Dedifferentiated amniotic fluid mesenchymal stem cell (primary cell): ENCODE measurements around the gene LRRC63.
"Not testable (repeated sequence)": the region's sequence is repeated elsewhere in the genome, so short reads cannot be mapped to it uniquely, and the experiment has no call there.

Experiments
- DNase-seq: peaks from one replicate; pipeline ENCODE4 v3.0.0-alpha.2; 2016; ENCODE audit errors: extremely low spot score

Gene LRRC63

GRCh38 chr13:46211483-46212351 is at the start of gene LRRC63:
LRRC63 (plus strand) TSS chr13:46211928; CDS start chr13:46213035, 1,107 bp downstream.
- no peak for DNase-seq

- DNase-seq: not testable (repeated sequence)
Observed at GRCh38 chr13:46162741-46163140, 49.0 kb upstream of the LRRC63 start.

- no peak for DNase-seq
Observed at GRCh38 chr13:46164661-46165060, 47.1 kb upstream of the LRRC63 start.

GRCh38 chr13:46165485-46166223 is 46.1 kb upstream of the LRRC63 start:
- DNase-seq: no peak

- no peak for DNase-seq
Observed at GRCh38 chr13:46166224-46166584, 45.5 kb upstream of the LRRC63 start.

GRCh38 chr13:46166947-46167610 is 44.6 kb upstream of the LRRC63 start:
- DNase-seq: no peak

GRCh38 chr13:46168341-46168740 is 43.4 kb upstream of the LRRC63 start:
- no peak for DNase-seq

- DNase-seq: no peak
Observed at GRCh38 chr13:46168783-46169182, 42.9 kb upstream of the LRRC63 start.

GRCh38 chr13:46169758-46170157 is 42.0 kb upstream of the LRRC63 start:
- no peak for DNase-seq

- DNase-seq: no peak
Observed at GRCh38 chr13:46170268-46170667, 41.5 kb upstream of the LRRC63 start.

GRCh38 chr13:46170687-46171086 is 41.0 kb upstream of the LRRC63 start:
- DNase-seq: no peak

- no peak for DNase-seq
Observed at GRCh38 chr13:46171217-46171616, 40.5 kb upstream of the LRRC63 start.

GRCh38 chr13:46171739-46172138 is 40.0 kb upstream of the LRRC63 start:
- no peak for DNase-seq

GRCh38 chr13:46172531-46172991 is 39.2 kb upstream of the LRRC63 start:
- no peak for DNase-seq

- no peak for DNase-seq
Observed at GRCh38 chr13:46173656-46174055, 38.1 kb upstream of the LRRC63 start.

- no peak for DNase-seq
Observed at GRCh38 chr13:46176756-46177155, 35.0 kb upstream of the LRRC63 start.

- no peak for DNase-seq
Observed at GRCh38 chr13:46178143-46178542, 33.6 kb upstream of the LRRC63 start.

- no peak for DNase-seq
Observed at GRCh38 chr13:46178821-46179220, 32.9 kb upstream of the LRRC63 start.

- DNase-seq: no peak
Observed at GRCh38 chr13:46179491-46179908, 32.2 kb upstream of the LRRC63 start.

GRCh38 chr13:46179969-46180763 is 31.6 kb upstream of the LRRC63 start:
- DNase-seq: no peak

- no peak for DNase-seq
Observed at GRCh38 chr13:46181377-46181839, 30.3 kb upstream of the LRRC63 start.
